ENCODE results near the gene C11orf87. TPM values are rescaled to one million over a fixed set of nuclear protein-coding genes. Genes with fewer than 3 reads are reported as not detected.

Gene C11orf87
- total RNA-seq, 2 donors from 2014 or later = not detected

- Histone ChIP-seq H3K9me3 (no peaks in the 10 kb centered on the region), H3K36me3 (no peaks in the 10 kb centered on the region), H3K27me3 (replicated peaks; ENCODE audit: insufficient read depth) (no peaks in the 10 kb centered on the region), H3K27ac (no peak overlapping the region), H3K4me1 (ENCODE audit: control insufficient read depth in 1 of 2, low read depth in 2 of 2) (peaks cover 8 to 21% of the 10 kb centered on the region in 2 donors), H3K4me3 (no peak overlapping the region)
- no peak for TF ChIP-seq CTCF (IDR thresholded peaks at IDR 0.05)
- no peak for DNase-seq (ENCODE audit: low spot score)
- ATAC-seq (ENCODE audit: insufficient number of reproducible peaks, low FRiP score, low read depth) = no peak
These were observed 3.6 kb downstream of the C11orf87 start for GRCh38 chr11:109425554-109425953.

GRCh38 chr11:109426442-109427240, 4.7 kb downstream of the C11orf87 start:
- ATAC-seq (ENCODE audit: insufficient number of reproducible peaks, low FRiP score, low read depth) (no peak), DNase-seq (ENCODE audit: low spot score) (no peak)
- Histone ChIP-seq H3K27me3 (replicated peaks; ENCODE audit: insufficient read depth) (no peaks in the 10 kb centered on the region), H3K36me3 (no peaks in the 10 kb centered on the region), H3K27ac (no peak overlapping the region), H3K4me3 (no peak overlapping the region), H3K9me3 (no peaks in the 10 kb centered on the region), H3K4me1 (ENCODE audit: control insufficient read depth in 1 of 2, low read depth in 2 of 2) (peaks cover 8 to 21% of the 10 kb centered on the region in 2 donors)
- no peak for TF ChIP-seq CTCF (IDR thresholded peaks at IDR 0.05)

- H3K4me3 ChIP-seq = no peak overlapping the region
- no peaks in the 10 kb centered on the region for H3K27me3 ChIP-seq (replicated peaks; ENCODE audit: insufficient read depth)
- ATAC-seq (ENCODE audit: insufficient number of reproducible peaks, low FRiP score, low read depth) (no peak), DNase-seq (ENCODE audit: low spot score) (no peak)
- no peak for TF ChIP-seq CTCF (IDR thresholded peaks at IDR 0.05)
- no peaks in the 10 kb centered on the region for H3K4me1 ChIP-seq (ENCODE audit: control insufficient read depth in 1 of 2, low read depth in 2 of 2)
- no peaks in the 10 kb centered on the region for H3K9me3 ChIP-seq
- no peaks in the 10 kb centered on the region for H3K36me3 ChIP-seq
- no peak overlapping the region for H3K27ac ChIP-seq
These were observed 10.1 kb downstream of the C11orf87 start for GRCh38 chr11:109432105-109432504.

DNA sequence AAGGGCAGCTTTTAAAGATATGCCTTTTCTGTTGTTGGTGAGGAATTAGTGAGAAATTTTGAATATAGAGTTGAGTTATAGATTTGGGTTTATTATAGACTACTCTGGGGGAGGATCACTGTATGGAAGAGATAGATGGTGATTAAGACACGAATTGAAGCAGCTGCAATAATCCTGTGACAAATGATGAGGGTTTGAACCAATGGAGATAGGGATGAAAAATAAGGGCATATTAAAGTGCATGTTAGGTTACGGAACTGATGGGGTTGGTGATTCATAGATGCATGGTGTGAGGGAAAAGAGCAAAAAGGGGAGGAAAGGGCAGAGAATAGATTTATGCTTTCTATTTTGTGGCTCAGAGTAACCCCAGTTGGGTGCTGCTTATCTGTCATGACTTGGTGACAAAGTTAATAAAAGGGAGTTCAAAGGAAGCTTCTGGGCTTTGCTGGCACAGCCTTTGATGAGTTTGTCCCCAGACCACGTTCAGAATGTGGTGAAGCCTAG, 11.8 kb downstream of the C11orf87 start:
- DNase-seq (ENCODE audit: low spot score) = no peak
- ATAC-seq (ENCODE audit: insufficient number of reproducible peaks, low FRiP score, low read depth) = no peak
- Histone ChIP-seq H3K4me1 (ENCODE audit: control insufficient read depth in 1 of 2, low read depth in 2 of 2) (no peaks in the 10 kb centered on the region), H3K27me3 (replicated peaks; ENCODE audit: insufficient read depth) (no peaks in the 10 kb centered on the region), H3K27ac (no peak overlapping the region), H3K4me3 (no peak overlapping the region), H3K36me3 (no peaks in the 10 kb centered on the region), H3K9me3 (no peaks in the 10 kb centered on the region)
- TF ChIP-seq CTCF (IDR thresholded peaks at IDR 0.05) = no peak

DNA sequence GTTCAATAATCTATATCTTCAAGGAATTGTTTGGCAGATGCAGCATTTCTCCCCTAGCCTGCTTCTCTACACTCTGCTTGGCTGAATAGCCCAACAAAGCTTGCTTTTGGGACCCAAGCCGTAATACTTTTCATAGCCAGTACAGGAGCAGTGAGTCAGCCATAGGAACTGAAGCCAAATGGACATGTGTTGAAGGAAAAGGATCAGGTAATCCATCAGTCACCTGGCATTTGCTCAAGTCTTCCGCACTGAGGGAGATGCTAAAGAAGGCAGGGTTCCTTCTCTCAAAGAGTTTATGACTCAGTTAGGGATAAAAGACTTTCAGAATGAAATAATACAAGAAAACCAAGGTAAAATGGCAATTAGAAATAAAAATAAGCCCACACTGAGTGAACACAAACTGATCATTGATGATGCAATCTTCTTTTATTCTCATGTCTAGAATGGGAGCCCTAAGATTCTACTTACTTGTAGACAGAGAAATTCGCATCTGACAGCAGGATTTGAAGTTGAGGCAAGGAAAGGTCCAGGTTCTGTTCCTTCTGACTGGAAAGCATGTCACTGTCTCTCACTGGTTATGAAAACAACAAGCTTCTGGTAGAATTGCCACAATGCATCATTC, 13.2 kb downstream of the C11orf87 start:
- Histone ChIP-seq H3K9me3 (no peaks in the 10 kb centered on the region), H3K27ac (no peak overlapping the region), H3K4me3 (no peak overlapping the region), H3K36me3 (no peaks in the 10 kb centered on the region), H3K27me3 (replicated peaks; ENCODE audit: insufficient read depth) (no peaks in the 10 kb centered on the region), H3K4me1 (ENCODE audit: control insufficient read depth in 1 of 2, low read depth in 2 of 2) (no peaks in the 10 kb centered on the region)
- DNase-seq (ENCODE audit: low spot score) (no peak), ATAC-seq (ENCODE audit: insufficient number of reproducible peaks, low FRiP score, low read depth) (no peak)
- no peak for TF ChIP-seq CTCF (IDR thresholded peaks at IDR 0.05)
